Measurements from ENCODE around the gene PTPRU. TPM values are rescaled to one million over a fixed set of nuclear protein-coding genes. Genes with fewer than 3 reads are reported as not detected.

Gene PTPRU
- polyA plus RNA-seq (2011; rRNA removed) (5.7 and 6.1 TPM in 2 replicates), polyA plus RNA-seq (2017; fragmentation: RNase III; extraction: RNeasy Plus Mini Kit Qiagen cat#74134 plus additional on column Dnase treatment) (5.6 to 6.1 TPM (median 5.9 TPM) in 3 replicates), polyA minus RNA-seq (2011; rRNA and poly(A)+ RNA removed) (10.8 and 13.6 TPM in 2 replicates)
- polyA plus RNA-seq (2012; cell fraction: cytosol; rRNA removed), result 8.4 and 9.9 TPM in 2 replicates
- 23.1 and 27.8 TPM in 2 replicates for polyA plus RNA-seq (2012; cell fraction: nucleus; rRNA removed)

DNA sequence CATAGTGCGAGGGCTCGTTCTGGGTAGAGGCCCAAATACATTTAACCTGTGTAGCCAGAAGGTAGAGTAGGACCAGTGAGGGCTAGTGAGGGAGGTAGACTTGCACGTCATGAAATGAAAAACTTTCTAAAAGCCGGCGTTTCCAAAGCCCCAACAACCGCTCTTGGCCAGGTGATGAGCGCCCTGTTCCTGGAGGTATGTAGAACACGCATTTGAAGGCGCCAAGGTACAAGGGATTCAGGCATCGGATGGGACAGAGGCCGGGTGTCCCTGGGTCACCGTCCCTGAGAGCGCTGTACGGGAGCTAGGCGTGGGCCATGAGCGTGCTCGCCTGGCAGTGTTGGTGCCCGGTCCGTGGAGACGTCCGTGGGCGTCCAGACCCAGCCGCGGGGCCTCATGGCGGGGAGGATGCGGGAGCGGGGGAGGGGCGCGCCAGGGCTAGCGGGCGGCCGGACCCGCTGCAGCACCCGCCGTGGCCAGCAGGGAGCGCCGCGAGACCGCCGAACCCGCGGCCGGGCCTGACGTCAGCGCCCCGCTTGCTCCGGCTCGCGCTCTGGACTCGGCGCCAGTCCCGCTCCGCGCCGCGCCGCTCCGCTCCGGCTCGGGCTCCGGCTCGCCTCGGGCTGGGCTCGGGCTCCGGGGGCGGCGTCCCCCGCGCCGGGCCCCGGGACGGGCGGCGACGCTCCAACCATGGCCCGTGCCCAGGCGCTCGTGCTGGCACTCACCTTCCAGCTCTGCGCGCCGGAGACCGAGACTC lies at the start of gene PTPRU:
Gene PTPRU (plus strand): TSS at position 568 of the 757 bp plus-strand sequence. CDS start 123 bp downstream, at position 691.
- TF ChIP-seq CHD4 (IDR thresholded peaks at IDR 0.05; ENCODE audit: borderline replicate concordance), result no peak
- no peak for TF ChIP-seq MAZ (IDR thresholded peaks at IDR 0.05; ENCODE audit: borderline replicate concordance, low read depth, low read length)
- TF ChIP-seq CBX2 (IDR thresholded peaks at IDR 0.05; ENCODE audit: borderline replicate concordance, low read depth), result no peak
- no peak for TF ChIP-seq ZSCAN20 (CRISPR knock-in tag; IDR thresholded peaks at IDR 0.05)
- no peak for TF ChIP-seq HES2 (IDR thresholded peaks at IDR 0.05)
- no peak for TF ChIP-seq KDM1A (IDR thresholded peaks at IDR 0.05; ENCODE audit: low read depth)
- TF ChIP-seq JUN (IDR thresholded peaks at IDR 0.05), result no peak
- TF ChIP-seq HDAC2 (IDR thresholded peaks at IDR 0.05), result no peak
- no peak for TF ChIP-seq FOXS1 (CRISPR knock-in tag; IDR thresholded peaks at IDR 0.05)
- TF ChIP-seq RNF2 (IDR thresholded peaks at IDR 0.05; ENCODE audit: borderline replicate concordance, low read depth), result no peak
- no peak for TF ChIP-seq HOXB5 (CRISPR knock-in tag; IDR thresholded peaks at IDR 0.05)
- no peak for TF ChIP-seq CHD2 (IDR thresholded peaks at IDR 0.05; ENCODE audit: low read length, partially characterized antibody)
- TF ChIP-seq POLR2AphosphoS2 (conservative IDR thresholded peaks at IDR 0.05; ENCODE audit: low read length), result no peak
- TF ChIP-seq ATOH8 (CRISPR knock-in tag; IDR thresholded peaks at IDR 0.05; ENCODE audit: low read depth), result no peak
- no peak for TF ChIP-seq BHLHE40 (IDR thresholded peaks at IDR 0.05; ENCODE audit: low read depth, low read length)
- no peak for TF ChIP-seq PBX3 (IDR thresholded peaks at IDR 0.05)
- peak; percentile 81 for TF ChIP-seq SMC3 (IDR thresholded peaks at IDR 0.05)
- TF ChIP-seq BCL3 (IDR thresholded peaks at IDR 0.05), result no peak
- peak; percentile 67 to 91 for TF ChIP-seq RAD21 (conservative IDR thresholded peaks at IDR 0.05 in 1 of 2, IDR thresholded peaks at IDR 0.05 in 1 of 2)
- TF ChIP-seq CTCF (IDR thresholded peaks at IDR 0.05), result peak; percentile 79
- TF ChIP-seq ZNF302 (CRISPR knock-in tag; IDR thresholded peaks at IDR 0.05), result no peak
- TF ChIP-seq RARB (CRISPR knock-in tag; IDR thresholded peaks at IDR 0.05), result no peak
- 39% methylated on average over 11 of the region's 82 CpGs for WGBS (ENCODE audit: missing lambda C conversion rate)
- H3K27ac ChIP-seq, result peak within 1 kb of the TSS; percentile 77 to 84
- ChIA-PET CTCF (interaction anchor here (0.6 to 1.9 kb wide), 22 partner anchors 8 to 1522 kb away, joined by 3 to 8 read pairs (median 4); no protein-coding TSS in a partner anchor), POLR2A (no interaction called here)
- H3K4me1 ChIP-seq, result peaks cover 22% of the 10 kb centered on the region
- DNase-seq (ENCODE audit: low read depth in 1 of 2, low spot score in 1 of 2) (peak; percentile 49 to 53), FAIRE-seq (no peak), ATAC-seq (peak; percentile 72 to 86)
- no peaks in the 10 kb centered on the region for H3K9me3 ChIP-seq
- peak within 1 kb of the TSS; percentile 79 for H3K4me3 ChIP-seq
- H3K4me2 ChIP-seq, result peak within 1 kb of the TSS; percentile 100
